CD14-positive monocyte (primary cell): Measurements from ENCODE around the gene SCART1. TPM values are rescaled to one million over a fixed set of nuclear protein-coding genes. Genes with fewer than 3 reads are reported as not detected.

ENCODE experiments used
- DNase-seq, 3 donors: peaks; one replicate each; pipeline ENCODE4 v3.0.0-alpha.2; 2011 to 2022
- H2AFZ ChIP-seq: 2 replicates; pipeline ENCODE4 v1.6.0; 2012; ENCODE audit warnings: mild to moderate bottlenecking, low read depth, low read length, inconsistent platforms; ENCODE audit not compliant: insufficient read depth, poor library complexity, severe bottlenecking
- H3K27ac ChIP-seq, 2 donors: 1 replicate in 1 of 2; 2 replicates in 1 of 2; pipeline ENCODE4 v1.5.1; 2012 to 2013; ENCODE audit warnings: low read length in 2 of 2, control low read depth in 1 of 2, inconsistent platforms in 1 of 2, low read depth in 1 of 2, mild to moderate bottlenecking in 1 of 2
- H3K27me3 ChIP-seq, 2 donors: one replicate each; pipeline versions ENCODE4 v1.6.0 to v1.6.1; 2011 to 2013; ENCODE audit warnings: low read length in 2 of 2; ENCODE audit not compliant: control insufficient read depth in 2 of 2, insufficient read depth in 2 of 2
- H3K36me3 ChIP-seq, 2 donors: replicated peaks in 1 of 2; 1 replicate in 1 of 2; 2 replicates in 1 of 2; pipeline versions ENCODE4 v1.5.1 to v1.6.1; 2012 to 2013; ENCODE audit warnings: low read length in 2 of 2, control low read depth in 1 of 2, inconsistent platforms in 1 of 2, mild to moderate bottlenecking in 1 of 2; ENCODE audit not compliant: insufficient read depth in 2 of 2, control insufficient read depth in 1 of 2
- H3K4me1 ChIP-seq, 2 donors: 1 replicate in 1 of 2; 2 replicates in 1 of 2; pipeline versions ENCODE4 v1.5.1 to v1.6.1; 2012 to 2013; ENCODE audit warnings: low read length in 2 of 2, control low read depth in 1 of 2, inconsistent platforms in 1 of 2, mild to moderate bottlenecking in 1 of 2, moderate library complexity in 1 of 2; ENCODE audit not compliant: insufficient read depth in 2 of 2, control insufficient read depth in 1 of 2
- H3K4me2 ChIP-seq: replicated peaks from 2 replicates; pipeline ENCODE3; 2012; ENCODE audit warnings: low read length, moderate library complexity, mild to moderate bottlenecking; ENCODE audit not compliant: poor library complexity, severe bottlenecking; ENCODE audit errors: extremely low read depth
- H3K4me3 ChIP-seq, 3 experiments: fragments of 200-600 bp in 1 of 3; sonication (generic) in 1 of 3; replicated peaks in 1 of 3; 1 replicate in 2 of 3; 2 replicates in 1 of 3; pipeline ENCODE4 v1.5.1; 2011 to 2013; ENCODE audit warnings: low read length in 3 of 3, mild to moderate bottlenecking in 3 of 3, control low read depth in 2 of 3, low read depth in 2 of 3, inconsistent platforms in 1 of 3, moderate library complexity in 1 of 3
- H3K79me2 ChIP-seq: 2 replicates; pipeline ENCODE4 v1.6.0; 2012; ENCODE audit warnings: mild to moderate bottlenecking, control low read depth, inconsistent platforms, low read length, moderate library complexity; ENCODE audit not compliant: insufficient read depth
- H3K9ac ChIP-seq: 2 replicates; pipeline ENCODE4 v1.6.0; 2017; ENCODE audit warnings: low read length, mild to moderate bottlenecking; ENCODE audit not compliant: insufficient read depth, poor library complexity, severe bottlenecking
- H3K9me3 ChIP-seq, 2 donors: replicated peaks in 1 of 2; 1 replicate in 1 of 2; 2 replicates in 1 of 2; pipeline versions ENCODE4 v1.5.1 to v1.6.1; 2012 to 2013; ENCODE audit warnings: low read length in 2 of 2, control low read depth in 1 of 2; ENCODE audit not compliant: control insufficient read depth in 1 of 2, insufficient read depth in 1 of 2
- H4K20me1 ChIP-seq: 2 replicates; pipeline ENCODE4 v1.6.0; 2012; ENCODE audit warnings: mild to moderate bottlenecking, low read length, control low read depth, moderate library complexity; ENCODE audit not compliant: insufficient read depth
- H3K27ac Mint-ChIP-seq, 7 donors: one replicate each; pipeline ENCODE4 v1.8.0; 2020; ENCODE audit warnings: mild to moderate bottlenecking in 7 of 7, mixed read lengths in 7 of 7, moderate library complexity in 6 of 7, inconsistent platforms in 2 of 7
- H3K27me3 Mint-ChIP-seq, 3 donors: one replicate each; pipeline ENCODE4 v1.8.0; 2021 to 2022; ENCODE audit warnings: low read depth in 3 of 3, mild to moderate bottlenecking in 3 of 3, mixed read lengths in 3 of 3, moderate library complexity in 3 of 3, inconsistent platforms in 1 of 3
- H3K36me3 Mint-ChIP-seq, 2 donors: one replicate each; pipeline ENCODE4 v1.8.0; 2020; ENCODE audit warnings: mixed read lengths in 2 of 2, inconsistent platforms in 1 of 2, mild to moderate bottlenecking in 1 of 2
- H3K4me1 Mint-ChIP-seq: one replicate; pipeline ENCODE4 v1.8.0; 2020; ENCODE audit warnings: mild to moderate bottlenecking, mixed read lengths
- H3K4me3 Mint-ChIP-seq, 2 donors: one replicate each; pipeline ENCODE4 v1.8.0; 2020; ENCODE audit warnings: mild to moderate bottlenecking in 2 of 2, mixed read lengths in 2 of 2, moderate library complexity in 1 of 2
- H3K9me3 Mint-ChIP-seq, 7 donors: one replicate each; pipeline ENCODE4 v1.8.0; 2020 to 2022; ENCODE audit warnings: mixed read lengths in 7 of 7, mild to moderate bottlenecking in 6 of 7, moderate library complexity in 6 of 7, inconsistent platforms in 2 of 7
- WGBS: methylation state at CpG from one replicate; pipeline ENCODE4 v1.1.5; 2013; ENCODE audit warnings: missing lambda C conversion rate; ENCODE audit not compliant: insufficient coverage; 5-methylcytosine and 5-hydroxymethylcytosine counted together
- intact Hi-C, 2 donors: fragments of 100-400 bp; cut with micrococcal nuclease; formaldehyde crosslinking; loops; one replicate each; pipeline versions ENCODE4 v1.15.0 to v1.15.1; 2023
- polyA plus RNA-seq, 3 donors: library from polyadenylated mRNA; depleted of rRNA in 1 of 3; unstranded in 2 of 3; stranded (reverse) in 1 of 3; fragments of 300-500 nt in 2 of 3; fragments of >200 nt in 1 of 3; fragmentation: Illumina TruSeq in 2 of 3; gene quantifications; 1 replicate in 2 of 3; 2 replicates in 1 of 3; pipeline ENCODE4 v1.2.3, GENCODE V29; 2012 to 2021
- TF ChIP-seq, protein P1 (sequence below): fragments of 200-600 bp; IDR thresholded peaks from one replicate; pipeline ENCODE4 v1.8.0; 2022; ENCODE audit warnings: antibody characterized with exemption, mild to moderate bottlenecking

The SCART1 gene
- polyA plus RNA-seq, 3 donors = 1.1 TPM; not detected in 2

- Histone ChIP-seq H3K9ac (no peak overlapping the region), H3K4me2 (no peak overlapping the region), H3K27ac (no peak overlapping the region), H3K4me3 (no peak overlapping the region), H4K20me1 (no peaks in the 10 kb centered on the region), H3K4me1 (no peaks in the 10 kb centered on the region), H2AFZ (no peak overlapping the region), H3K79me2 (no peaks in the 10 kb centered on the region), H3K9me3 (peaks cover 4 to 6% of the 10 kb centered on the region in 2 donors), H3K27me3 (peaks cover 12 to 18% of the 10 kb centered on the region in 2 donors), H3K36me3 (no peaks in the 10 kb centered on the region)
- no peaks in the 10 kb centered on the region for H3K4me1 Mint-ChIP-seq
- H3K27ac Mint-ChIP-seq = no peak overlapping the region
- H3K4me3 Mint-ChIP-seq = peak overlapping the region in 1 of 2 donors; percentile 23
- WGBS = no CpG with 5 or more reads among the region's 4 CpGs
- peaks cover 13 to 19% (median 16%) of the 10 kb centered on the region in 3 donors for H3K27me3 Mint-ChIP-seq
- H3K9me3 Mint-ChIP-seq = peaks cover 4 to 9% (median 6%) of the 10 kb centered on the region in 7 donors
- intact Hi-C loops = no loop called here
- DNase-seq = no peak
- TF ChIP-seq, protein P1, sequence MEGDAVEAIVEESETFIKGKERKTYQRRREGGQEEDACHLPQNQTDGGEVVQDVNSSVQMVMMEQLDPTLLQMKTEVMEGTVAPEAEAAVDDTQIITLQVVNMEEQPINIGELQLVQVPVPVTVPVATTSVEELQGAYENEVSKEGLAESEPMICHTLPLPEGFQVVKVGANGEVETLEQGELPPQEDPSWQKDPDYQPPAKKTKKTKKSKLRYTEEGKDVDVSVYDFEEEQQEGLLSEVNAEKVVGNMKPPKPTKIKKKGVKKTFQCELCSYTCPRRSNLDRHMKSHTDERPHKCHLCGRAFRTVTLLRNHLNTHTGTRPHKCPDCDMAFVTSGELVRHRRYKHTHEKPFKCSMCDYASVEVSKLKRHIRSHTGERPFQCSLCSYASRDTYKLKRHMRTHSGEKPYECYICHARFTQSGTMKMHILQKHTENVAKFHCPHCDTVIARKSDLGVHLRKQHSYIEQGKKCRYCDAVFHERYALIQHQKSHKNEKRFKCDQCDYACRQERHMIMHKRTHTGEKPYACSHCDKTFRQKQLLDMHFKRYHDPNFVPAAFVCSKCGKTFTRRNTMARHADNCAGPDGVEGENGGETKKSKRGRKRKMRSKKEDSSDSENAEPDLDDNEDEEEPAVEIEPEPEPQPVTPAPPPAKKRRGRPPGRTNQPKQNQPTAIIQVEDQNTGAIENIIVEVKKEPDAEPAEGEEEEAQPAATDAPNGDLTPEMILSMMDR = no peak
- no peaks in the 10 kb centered on the region for H3K36me3 Mint-ChIP-seq
These were observed 57.7 kb downstream of the SCART1 start for GRCh38 chr10:133511408-133511807.

DNA sequence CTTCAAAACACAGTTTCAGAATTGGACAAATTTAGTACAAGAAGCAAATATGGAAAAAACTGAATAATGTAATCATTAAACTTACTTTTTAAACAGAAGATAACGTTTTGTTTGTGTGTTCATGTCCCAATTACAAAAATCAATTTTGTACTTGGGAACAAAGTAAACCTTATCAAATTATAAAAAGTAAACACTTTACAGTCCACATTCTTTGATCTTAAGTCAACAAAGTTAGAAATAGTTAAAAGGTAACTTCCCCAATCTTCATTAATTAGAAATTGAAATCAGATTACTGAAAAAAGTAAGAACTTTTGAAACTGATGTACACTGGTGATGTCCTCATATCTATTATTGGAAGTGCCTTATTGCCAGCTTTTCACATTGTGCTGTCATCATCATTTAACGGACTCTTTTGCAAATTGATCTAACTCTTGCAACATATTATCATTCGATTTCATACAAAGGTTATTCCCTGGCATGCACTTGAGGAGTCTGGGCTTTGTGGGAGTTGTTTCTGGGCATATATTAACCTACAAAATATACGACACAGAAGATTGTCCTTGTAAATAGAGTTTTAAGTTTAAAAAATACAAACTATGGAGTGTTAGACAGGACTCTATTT, 58.3 kb downstream of the SCART1 start:
- H3K27ac Mint-ChIP-seq = no peak overlapping the region
- Histone ChIP-seq H4K20me1 (no peaks in the 10 kb centered on the region), H2AFZ (no peak overlapping the region), H3K9me3 (peaks cover 4 to 6% of the 10 kb centered on the region in 2 donors), H3K4me1 (no peaks in the 10 kb centered on the region), H3K36me3 (no peaks in the 10 kb centered on the region), H3K9ac (no peak overlapping the region), H3K79me2 (no peaks in the 10 kb centered on the region), H3K4me3 (no peak overlapping the region), H3K27ac (no peak overlapping the region), H3K27me3 (peaks cover 12 to 18% of the 10 kb centered on the region in 2 donors), H3K4me2 (no peak overlapping the region)
- no CpG with 5 or more reads among the region's 4 CpGs for WGBS
- TF ChIP-seq, protein P1 = no peak
- no peak for DNase-seq
- no peaks in the 10 kb centered on the region for H3K36me3 Mint-ChIP-seq
- peaks cover 3 to 9% (median 6%) of the 10 kb centered on the region in 7 donors for H3K9me3 Mint-ChIP-seq
- intact Hi-C loops = no loop called here
- no peak overlapping the region for H3K4me3 Mint-ChIP-seq
- H3K4me1 Mint-ChIP-seq = no peaks in the 10 kb centered on the region
- peaks cover 13 to 19% (median 17%) of the 10 kb centered on the region in 3 donors for H3K27me3 Mint-ChIP-seq
